Adipocyte (in vitro differentiated cells): Measurements from ENCODE around the gene EFCAB11.

ENCODE experiments used
- DNase-seq: peaks from one replicate; pipeline ENCODE4 v3.0.0-alpha.2; 2015; ENCODE audit warnings: low read depth
- H3K27me3 ChIP-seq: replicated peaks from 2 replicates; pipeline ENCODE4 v1.7.0; 2013; ENCODE audit warnings: mild to moderate bottlenecking, low read length, moderate library complexity; ENCODE audit not compliant: control insufficient read depth, insufficient read depth
- H3K36me3 ChIP-seq: 2 replicates; pipeline ENCODE4 v1.7.0; 2013; ENCODE audit warnings: low read length, mild to moderate bottlenecking, moderate library complexity; ENCODE audit not compliant: control insufficient read depth, insufficient read depth, severe bottlenecking
- H3K4me1 ChIP-seq: 2 replicates; pipeline ENCODE4 v1.7.0; 2013; ENCODE audit warnings: mild to moderate bottlenecking, low read length, moderate library complexity; ENCODE audit not compliant: control insufficient read depth, insufficient read depth
- H3K4me3 ChIP-seq: 2 replicates; pipeline ENCODE4 v1.7.0; 2013; ENCODE audit warnings: mild to moderate bottlenecking, low read length, moderate library complexity
- H3K9ac ChIP-seq: 2 replicates; pipeline ENCODE4 v1.7.0; 2013; ENCODE audit warnings: mild to moderate bottlenecking, low read length, moderate library complexity
- H3K9me3 ChIP-seq: 2 replicates; pipeline ENCODE4 v1.7.0; 2013; ENCODE audit warnings: mild to moderate bottlenecking, low read length, moderate library complexity; ENCODE audit not compliant: control insufficient read depth

EFCAB11 gene

DNA sequence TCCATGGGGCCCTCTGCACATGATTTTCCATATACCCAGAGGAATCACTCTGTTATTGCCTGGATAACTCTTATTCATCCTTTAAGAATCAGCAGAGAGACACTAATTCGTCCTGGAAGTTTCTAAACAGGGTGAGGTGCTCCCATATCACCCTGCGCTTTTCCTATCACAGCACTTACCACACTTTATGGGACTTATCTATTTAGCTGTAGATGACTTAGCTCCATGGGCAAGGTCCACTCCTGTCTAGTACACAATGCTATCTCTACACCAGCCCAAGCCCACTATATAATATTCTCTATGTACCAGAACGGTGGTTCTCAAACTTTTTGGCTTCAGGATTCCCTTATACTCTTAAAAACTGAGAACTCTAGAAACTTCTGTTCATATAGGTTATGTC is 111.7 kb downstream of the EFCAB11 start:
- H3K9me3 ChIP-seq, result peaks cover 14% of the 10 kb centered on the region

DNA sequence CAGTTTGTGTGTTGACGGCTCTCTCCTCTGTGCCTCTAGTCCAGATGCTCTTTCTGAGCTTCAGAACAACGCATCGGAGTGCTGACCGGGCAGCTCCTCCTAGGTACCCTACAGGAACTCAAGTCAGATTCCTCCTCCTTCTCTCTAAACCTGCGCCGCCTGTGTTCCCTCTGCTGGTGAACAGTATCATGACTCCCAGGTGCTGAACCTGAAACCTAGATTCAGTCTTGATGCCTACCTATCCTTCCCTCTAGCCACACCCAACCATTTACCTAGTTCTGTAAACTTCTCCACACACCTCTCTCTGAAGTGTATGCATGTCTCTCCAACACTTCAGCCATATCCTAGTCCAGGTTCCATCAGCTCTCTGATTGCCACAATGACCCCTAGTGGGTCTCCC is 112.7 kb downstream of the EFCAB11 start:
- Histone ChIP-seq H3K36me3 (no peaks in the 10 kb centered on the region), H3K4me1 (no peaks in the 10 kb centered on the region), H3K4me3 (no peak overlapping the region), H3K9ac (no peak overlapping the region), H3K9me3 (peaks cover 15% of the 10 kb centered on the region), H3K27me3 (no peaks in the 10 kb centered on the region)
- DNase-seq, result no peak

More for the DNA sequence above, 111.7 kb downstream of the EFCAB11 start:
- Histone ChIP-seq H3K36me3 (no peaks in the 10 kb centered on the region), H3K9ac (no peak overlapping the region), H3K4me3 (no peak overlapping the region), H3K4me1 (peaks cover 2% of the 10 kb centered on the region), H3K27me3 (no peaks in the 10 kb centered on the region)
- no peak for DNase-seq

DNA sequence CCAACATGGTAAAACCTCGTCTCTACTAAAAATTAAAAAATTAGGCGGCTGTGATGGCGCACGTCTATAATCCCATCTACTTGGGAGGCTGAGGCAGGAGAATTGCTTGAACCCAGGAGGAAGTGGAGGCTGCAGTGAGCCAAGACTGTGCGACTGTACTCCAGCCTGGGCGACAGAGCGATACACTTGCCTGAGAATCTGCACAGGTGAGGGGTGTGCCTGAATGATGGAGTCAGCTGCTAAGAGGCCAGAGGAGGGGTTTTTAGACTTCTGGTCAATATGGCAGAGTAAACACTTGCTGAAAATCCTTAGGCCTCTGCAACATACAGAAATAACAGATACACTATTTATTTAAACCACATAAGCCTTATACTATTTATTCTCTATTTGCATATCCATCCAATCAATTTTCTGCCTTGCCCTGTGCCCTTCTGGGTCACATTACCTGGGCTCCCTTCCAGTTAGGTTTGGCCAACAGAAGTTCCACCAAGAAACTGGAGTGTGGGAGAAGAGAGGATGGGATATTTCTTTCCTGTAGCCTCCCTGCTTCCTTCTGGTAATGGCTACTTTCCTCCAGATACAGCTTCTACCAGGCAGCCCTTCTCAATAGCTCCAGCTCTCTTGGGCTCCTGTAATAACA is 117.6 kb downstream of the EFCAB11 start:
- H3K36me3 ChIP-seq, result no peaks in the 10 kb centered on the region
- H3K4me1 ChIP-seq, result peaks cover 15% of the 10 kb centered on the region
- DNase-seq, result no peak
- no peak overlapping the region for H3K4me3 ChIP-seq
- H3K27me3 ChIP-seq, result no peaks in the 10 kb centered on the region
- no peak overlapping the region for H3K9ac ChIP-seq
- peaks cover 15% of the 10 kb centered on the region for H3K9me3 ChIP-seq

DNA sequence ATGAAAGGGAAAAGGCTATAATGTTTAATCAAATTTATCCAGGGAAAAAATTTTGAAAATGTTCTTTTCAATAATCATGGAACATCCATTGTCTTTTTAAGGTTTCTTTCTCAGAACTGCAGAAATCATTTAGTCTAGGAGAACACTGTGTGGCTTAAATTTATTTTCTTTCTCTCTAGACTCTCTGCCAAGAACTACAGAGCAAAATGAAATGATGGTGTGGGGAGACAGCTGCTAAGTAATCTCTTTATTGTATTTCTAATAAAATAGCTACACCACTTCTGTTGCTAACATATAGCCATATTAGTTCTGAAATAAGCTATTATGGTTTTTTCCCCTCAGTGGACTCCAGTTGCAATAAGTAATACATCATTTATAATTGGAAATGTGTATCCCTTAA is 120.9 kb downstream of the EFCAB11 start:
- no peak for DNase-seq

DNA sequence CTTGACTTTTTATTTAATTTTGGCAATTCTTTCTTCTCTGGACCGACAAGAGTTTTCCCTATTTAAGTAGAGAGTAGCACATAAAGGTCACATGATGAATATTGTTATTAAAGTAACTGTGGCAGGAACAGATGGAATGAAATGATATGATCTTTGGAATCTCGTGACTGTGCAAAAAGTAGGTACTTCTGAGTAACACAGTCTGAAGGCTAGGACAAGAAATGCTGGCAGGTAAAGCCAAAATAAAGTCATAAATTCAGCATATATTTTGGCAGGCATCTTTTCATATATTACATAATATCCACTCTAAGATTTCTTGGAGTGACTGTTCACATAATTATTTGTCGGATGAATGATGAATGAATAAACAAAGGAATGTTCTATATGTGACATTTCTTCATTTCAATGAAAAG is 121.4 kb downstream of the EFCAB11 start:
- Histone ChIP-seq H3K36me3 (no peaks in the 10 kb centered on the region), H3K4me3 (no peak overlapping the region), H3K4me1 (peaks cover 20% of the 10 kb centered on the region), H3K9me3 (peaks cover 3% of the 10 kb centered on the region), H3K9ac (no peak overlapping the region), H3K27me3 (no peaks in the 10 kb centered on the region)
- no peak for DNase-seq

More for the DNA sequence above, 120.9 kb downstream of the EFCAB11 start:
- H3K4me3 ChIP-seq, result no peak overlapping the region
- H3K9me3 ChIP-seq, result peaks cover 9% of the 10 kb centered on the region
- H3K9ac ChIP-seq, result no peak overlapping the region
- H3K36me3 ChIP-seq, result no peaks in the 10 kb centered on the region
- peaks cover 19% of the 10 kb centered on the region for H3K4me1 ChIP-seq
- no peaks in the 10 kb centered on the region for H3K27me3 ChIP-seq

DNA sequence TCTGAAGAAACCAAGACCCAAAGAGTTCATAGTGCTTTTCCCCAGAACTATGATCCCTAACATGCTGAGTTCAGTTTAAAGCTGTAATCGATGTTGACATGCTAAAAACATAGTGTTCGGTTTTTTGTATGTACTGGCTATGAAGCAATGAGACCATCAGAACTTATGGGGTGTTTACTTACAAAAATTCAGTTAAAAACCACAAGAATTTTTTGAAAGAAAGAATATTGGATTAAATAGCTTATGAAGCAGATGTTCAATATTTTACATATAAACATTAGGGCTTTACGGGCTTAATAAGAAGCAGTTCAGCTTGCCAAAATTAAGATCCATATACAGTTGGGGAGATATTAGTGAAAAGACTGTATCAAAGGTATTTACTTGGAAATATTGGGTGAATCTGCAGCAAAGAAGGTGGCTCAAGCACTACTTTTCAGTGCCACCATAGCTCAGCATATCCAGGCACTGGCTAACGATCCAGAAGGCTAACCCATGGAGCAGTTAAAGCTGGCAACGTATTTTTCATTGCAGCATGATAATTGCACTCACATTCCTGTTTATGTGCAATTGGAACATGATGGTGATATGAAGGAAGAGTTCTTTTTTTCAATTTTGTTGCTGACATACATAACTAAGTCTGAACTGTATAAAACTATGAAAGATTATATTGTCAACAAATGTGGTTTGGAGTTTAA is 125.9 kb downstream of the EFCAB11 start:
- H3K4me1 ChIP-seq, result peaks cover 16% of the 10 kb centered on the region
- peaks cover 7% of the 10 kb centered on the region for H3K9me3 ChIP-seq
- H3K9ac ChIP-seq, result no peak overlapping the region
- DNase-seq, result peak; percentile 57
- no peaks in the 10 kb centered on the region for H3K36me3 ChIP-seq
- H3K4me3 ChIP-seq, result no peak overlapping the region
- no peaks in the 10 kb centered on the region for H3K27me3 ChIP-seq

DNA sequence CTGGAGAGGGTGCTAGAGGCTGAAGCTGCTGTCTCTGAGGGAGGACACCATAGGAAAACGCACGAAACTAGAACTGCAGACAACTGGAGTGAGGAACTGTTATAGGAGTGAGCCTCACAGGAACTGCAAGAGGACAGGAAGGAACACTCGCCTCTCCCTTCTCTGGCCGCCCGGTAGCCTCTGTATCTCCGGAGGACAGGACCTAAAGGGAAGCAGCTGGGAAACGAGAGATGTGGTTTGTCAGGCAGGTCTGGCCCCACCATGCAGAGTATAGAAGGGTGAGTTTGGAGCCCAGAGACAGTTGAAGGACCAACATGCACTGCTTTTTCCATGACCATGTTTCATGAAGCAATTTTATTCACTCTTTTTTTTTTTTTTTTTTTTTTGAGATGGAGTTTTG is 127.3 kb downstream of the EFCAB11 start:
- no peak overlapping the region for H3K4me3 ChIP-seq
- H3K4me1 ChIP-seq, result peaks cover 5% of the 10 kb centered on the region
- H3K9me3 ChIP-seq, result peaks cover 11% of the 10 kb centered on the region
- no peak for DNase-seq
- H3K9ac ChIP-seq, result no peak overlapping the region
- H3K36me3 ChIP-seq, result no peaks in the 10 kb centered on the region
- H3K27me3 ChIP-seq, result no peaks in the 10 kb centered on the region

DNA sequence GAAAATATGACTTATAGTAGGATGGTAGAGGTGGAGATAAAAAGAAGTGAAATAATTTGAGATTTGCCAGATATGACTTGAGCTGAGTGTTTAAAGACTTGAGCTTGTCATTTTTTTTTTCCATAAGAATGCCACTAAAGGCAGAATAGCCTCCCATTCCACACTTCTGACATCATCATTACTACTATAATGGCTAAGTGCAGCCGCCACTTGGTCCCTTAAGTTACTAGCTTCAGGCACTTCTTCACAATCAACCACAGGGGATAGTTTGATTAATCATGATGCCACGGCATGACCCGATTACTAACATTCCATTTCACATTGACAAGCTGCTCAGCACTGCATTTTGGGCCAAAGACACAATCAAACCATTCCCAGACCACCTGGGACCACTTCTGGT is 127.9 kb downstream of the EFCAB11 start:
- H3K9ac ChIP-seq, result no peak overlapping the region
- peaks cover 11% of the 10 kb centered on the region for H3K9me3 ChIP-seq
- H3K4me3 ChIP-seq, result no peak overlapping the region
- no peak for DNase-seq
- H3K4me1 ChIP-seq, result peaks cover 5% of the 10 kb centered on the region
- H3K36me3 ChIP-seq, result no peaks in the 10 kb centered on the region
- no peaks in the 10 kb centered on the region for H3K27me3 ChIP-seq

DNA sequence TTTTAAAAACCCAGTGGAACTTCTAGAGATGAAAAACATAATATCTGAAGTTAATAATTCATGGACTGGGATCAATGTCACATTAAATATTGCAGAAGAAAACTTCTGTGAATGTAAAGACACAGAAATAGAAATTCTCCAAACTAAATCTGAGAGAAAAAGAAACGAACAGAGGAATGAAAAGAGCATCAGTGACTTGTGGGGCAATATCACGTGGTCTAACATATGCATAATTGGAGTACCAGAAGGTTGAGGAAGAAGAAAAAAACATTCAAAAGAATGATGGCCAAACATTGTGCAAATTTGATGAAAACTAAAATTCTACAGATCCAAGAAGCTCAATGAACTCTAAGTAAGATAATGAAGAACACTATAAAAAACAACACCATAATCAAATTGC is 130.8 kb downstream of the EFCAB11 start:
- no peaks in the 10 kb centered on the region for H3K27me3 ChIP-seq
- peaks cover 11% of the 10 kb centered on the region for H3K9me3 ChIP-seq
- no peak overlapping the region for H3K9ac ChIP-seq
- no peaks in the 10 kb centered on the region for H3K36me3 ChIP-seq
- no peak overlapping the region for H3K4me3 ChIP-seq
- no peak for DNase-seq
- H3K4me1 ChIP-seq, result peaks cover 2% of the 10 kb centered on the region

DNA sequence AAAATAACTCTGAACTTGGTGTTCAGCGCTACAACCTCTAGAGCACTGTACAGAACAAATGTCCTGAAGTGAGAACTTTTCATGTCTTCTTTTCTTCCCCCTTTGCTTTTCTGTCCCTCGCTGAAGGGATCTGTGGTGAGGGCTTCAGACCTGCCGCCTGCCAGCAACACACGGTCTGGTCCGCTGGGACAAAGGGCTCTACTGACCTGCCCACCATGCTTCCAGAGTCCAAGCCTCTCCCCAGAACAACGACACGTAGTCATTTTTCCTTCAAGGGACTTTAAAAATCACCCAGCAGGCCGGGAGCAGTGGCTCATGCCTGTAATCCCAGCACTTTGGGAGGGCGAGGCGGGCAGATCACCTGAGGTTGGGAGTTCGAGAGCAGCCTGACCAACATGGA is 140.4 kb downstream of the EFCAB11 start:
- H3K9me3 ChIP-seq, result no peaks in the 10 kb centered on the region
- H3K4me3 ChIP-seq, result peak overlapping the region; percentile 28
- H3K36me3 ChIP-seq, result no peaks in the 10 kb centered on the region
- H3K27me3 ChIP-seq, result no peaks in the 10 kb centered on the region
- H3K9ac ChIP-seq, result no peak overlapping the region
- no peak for DNase-seq
- H3K4me1 ChIP-seq, result peaks cover 14% of the 10 kb centered on the region

DNA sequence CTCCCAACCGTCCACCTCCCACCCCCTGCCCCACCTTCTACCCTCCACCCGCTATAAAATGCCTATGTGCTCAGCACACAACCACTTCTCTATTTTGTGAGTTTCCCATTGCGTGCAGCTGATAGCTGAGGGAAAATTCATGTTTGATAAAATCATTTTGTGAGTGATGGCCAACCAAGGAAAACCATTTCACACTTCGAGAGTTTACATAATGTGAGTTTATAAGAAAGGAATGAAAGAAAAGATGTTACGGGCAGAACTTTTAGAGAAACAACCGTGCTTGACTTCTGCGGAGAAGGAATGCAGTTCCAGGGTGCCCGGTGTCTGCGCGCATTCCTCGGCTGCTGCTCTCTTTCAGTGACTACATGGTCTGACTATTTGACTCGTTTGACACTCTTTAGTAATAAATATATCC is 140.9 kb downstream of the EFCAB11 start:
- Histone ChIP-seq H3K9me3 (no peaks in the 10 kb centered on the region), H3K4me1 (peaks cover 13% of the 10 kb centered on the region), H3K4me3 (peak overlapping the region; percentile 28), H3K9ac (no peak overlapping the region), H3K36me3 (no peaks in the 10 kb centered on the region), H3K27me3 (no peaks in the 10 kb centered on the region)
- peak; percentile 88 for DNase-seq
